AG04450 (cell line): ENCODE results near the gene UBL7. TPM values are rescaled to one million over a fixed set of nuclear protein-coding genes. Genes with fewer than 3 reads are reported as not detected.

ENCODE experiments used
- CTCF ChIA-PET: fragments of 300-600, 350-600 bp; formaldehyde crosslinking; extraction: SDS; loops from one replicate; lab custom pipeline; 2022; ENCODE audit warnings: antibody characterized with exemption, inconsistent platforms; lab: Charles Lee
- POLR2A ChIA-PET: fragments of 350-600 bp; formaldehyde crosslinking; extraction: SDS; loops from one replicate; lab custom pipeline; 2021; ENCODE audit warnings: antibody characterized with exemption, inconsistent platforms; lab: Yijun Ruan, JAX
- DNase-seq: peaks from one replicate; pipeline ENCODE4 v3.0.0-alpha.2; 2011; ENCODE audit warnings: low read depth, low spot score
- H3K27ac ChIP-seq: one replicate; pipeline ENCODE4 v1.5.1; 2012; ENCODE audit warnings: low read depth, low read length, control low read depth
- H3K27me3 ChIP-seq: one replicate; pipeline ENCODE4 v1.6.0; 2012; ENCODE audit warnings: low read length; ENCODE audit not compliant: control insufficient read depth, insufficient read depth
- H3K4me3 ChIP-seq: 2 replicates; pipeline ENCODE4 v1.5.1; 2011; ENCODE audit warnings: mild to moderate bottlenecking, low read depth, low read length, control low read depth
- H3K9me3 ChIP-seq: 2 replicates; pipeline ENCODE4 v1.5.1; 2012; ENCODE audit warnings: low read length; ENCODE audit not compliant: control insufficient read depth, insufficient read depth
- CTCF ChIP-seq: IDR thresholded peaks from 2 replicates; pipeline ENCODE4 v1.5.1; 2011; ENCODE audit warnings: low read depth, low read length, control low read depth, inconsistent platforms
- polyA plus RNA-seq: library from polyadenylated mRNA; depleted of rRNA; stranded (reverse); fragments of >200 nt; gene quantifications from 2 replicates; pipeline ENCODE4 v1.2.3, GENCODE V29; 2011

The UBL7 gene
- polyA plus RNA-seq, 1 experiment: 76.6 TPM

- no peak overlapping the region for H3K4me3 ChIP-seq
- peak overlapping the region; percentile 68 for H3K27ac ChIP-seq
- H3K27me3 ChIP-seq: no peaks in the 10 kb centered on the region
- DNase-seq: no peak
- H3K9me3 ChIP-seq: no peaks in the 10 kb centered on the region
- ChIA-PET POLR2A (interaction anchor here (0.5 to 0.7 kb wide), 2 partner anchors 33 to 117 kb away, joined by 3 to 4 read pairs; partner anchors contain the start of gene ARID3B), CTCF (interaction anchor here (1.5 kb wide), 1 partner anchor 42 kb away, joined by 9 read pairs; no protein-coding TSS in a partner anchor)
- TF ChIP-seq CTCF: no peak
Observed at GRCh38 chr15:74423431-74424257, 37.3 kb downstream of the UBL7 start.

- Histone ChIP-seq H3K9me3 (no peaks in the 10 kb centered on the region), H3K27ac (peak overlapping the region; percentile 68), H3K4me3 (no peak overlapping the region), H3K27me3 (no peaks in the 10 kb centered on the region)
- no peak for DNase-seq
- ChIA-PET POLR2A (interaction anchor here (0.5 to 1.5 kb wide), 4 partner anchors 9 to 118 kb away, joined by 3 to 6 read pairs (median 4); partner anchors contain the start of genes ARID3B and SEMA7A), CTCF (interaction anchor here (1.5 kb wide), 1 partner anchor 41 kb away, joined by 9 read pairs; no protein-coding TSS in a partner anchor)
- TF ChIP-seq CTCF: no peak
Observed at GRCh38 chr15:74422652-74423430, 38.1 kb downstream of the UBL7 start.

DNA sequence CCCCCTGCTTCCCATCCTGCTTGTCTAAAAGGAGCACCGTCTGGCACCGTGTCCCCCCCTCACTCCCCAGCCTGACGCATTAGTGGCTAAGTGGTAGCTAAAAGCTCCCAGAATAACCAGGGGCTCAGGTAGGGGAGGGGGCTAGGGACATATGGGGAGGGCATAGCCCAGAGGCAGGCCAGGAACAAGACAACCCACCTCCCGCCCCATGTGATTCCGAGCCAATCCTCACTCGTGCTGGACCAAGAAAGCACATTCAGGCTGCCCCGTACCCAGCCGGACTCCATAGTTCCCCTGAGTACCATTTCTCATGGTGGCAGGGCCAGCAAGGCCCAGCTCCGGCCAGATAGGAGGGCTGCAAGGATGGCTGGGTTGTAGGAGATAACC is 38.7 kb downstream of the UBL7 start:
- Histone ChIP-seq H3K27me3 (no peaks in the 10 kb centered on the region), H3K9me3 (no peaks in the 10 kb centered on the region), H3K27ac (peak overlapping the region; percentile 68), H3K4me3 (no peak overlapping the region)
- ChIA-PET POLR2A (interaction anchor here (0.9 to 1.5 kb wide), 2 partner anchors 10 to 12 kb away, joined by 5 to 6 read pairs; partner anchors contain the start of gene SEMA7A), CTCF (no interaction called here)
- TF ChIP-seq CTCF: no peak
- DNase-seq: no peak

DNA sequence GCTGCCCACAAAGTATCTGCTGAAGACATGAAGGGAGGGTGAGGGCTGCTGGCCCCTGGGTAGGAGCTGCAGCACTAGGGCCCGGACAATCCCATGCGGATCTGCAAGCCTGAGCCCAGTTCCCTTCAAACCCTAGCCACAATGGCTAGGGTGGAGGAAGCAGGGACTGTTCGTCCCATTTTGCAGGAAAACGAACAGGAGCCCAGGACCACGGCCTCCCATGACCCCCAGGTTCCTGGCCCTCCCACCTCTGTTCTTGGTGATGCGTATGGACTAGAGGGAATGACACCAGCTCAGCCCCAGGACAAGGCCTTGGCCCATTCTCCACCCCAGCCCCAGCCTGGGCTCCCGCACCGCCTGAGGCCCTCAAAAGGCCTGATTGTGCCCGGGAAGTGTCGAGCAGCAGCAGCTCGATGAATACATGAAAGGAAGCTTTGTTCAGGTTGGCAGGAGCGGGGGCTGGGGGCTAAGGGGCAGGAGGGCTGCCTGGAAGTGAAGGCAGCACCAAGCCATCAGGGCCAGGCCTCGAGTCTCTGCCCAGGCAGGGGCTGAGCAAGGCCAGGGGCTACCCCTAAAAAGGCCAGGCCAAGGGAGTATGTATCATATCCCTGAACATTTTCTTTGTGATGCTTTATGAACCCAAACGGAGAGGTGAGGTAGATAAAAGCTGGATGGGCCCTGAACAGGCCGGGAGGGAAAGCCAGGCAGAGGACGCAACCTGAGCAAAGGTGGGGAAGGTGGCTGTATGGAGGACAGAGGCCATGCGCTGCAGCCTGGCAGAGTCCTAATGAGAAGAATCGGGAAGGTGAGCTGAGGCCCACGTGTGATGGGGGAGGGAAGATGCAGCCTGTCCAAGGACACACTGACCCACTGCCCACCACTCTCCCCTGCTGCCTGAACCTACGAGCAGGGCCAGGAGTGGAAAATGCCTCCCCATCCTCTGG is 39.4 kb downstream of the UBL7 start:
- H3K4me3 ChIP-seq: no peak overlapping the region
- no peaks in the 10 kb centered on the region for H3K9me3 ChIP-seq
- CTCF ChIA-PET: interaction anchor here (1.8 kb wide), 1 partner anchor 17 kb away, joined by 4 read pairs; no protein-coding TSS in a partner anchor
- DNase-seq: no peak
- H3K27me3 ChIP-seq: no peaks in the 10 kb centered on the region
- H3K27ac ChIP-seq: peak overlapping the region; percentile 68
- TF ChIP-seq CTCF: no peak
- POLR2A ChIA-PET: interaction anchor here (0.9 to 1.5 kb wide), 4 partner anchors 10 to 27 kb away, joined by 3 to 6 read pairs (median 4); partner anchors contain the start of gene SEMA7A
